HUES64 (cell line): ENCODE data around the gene WNT7B.

Source experiments
- H3K27ac ChIP-seq: 2 replicates; pipeline ENCODE4 v1.7.0; 2013; ENCODE audit warnings: low read depth, low read length, inconsistent platforms
- H3K27me3 ChIP-seq: 2 replicates; pipeline ENCODE4 v1.6.1; 2013; ENCODE audit warnings: mild to moderate bottlenecking, low read length; ENCODE audit not compliant: insufficient read depth
- H3K36me3 ChIP-seq: 2 replicates; pipeline ENCODE4 v1.6.1; 2013; ENCODE audit warnings: mild to moderate bottlenecking, low read length; ENCODE audit not compliant: insufficient read depth
- H3K4me1 ChIP-seq: 2 replicates; pipeline ENCODE4 v1.6.1; 2013; ENCODE audit warnings: mild to moderate bottlenecking, low read length, moderate library complexity; ENCODE audit not compliant: insufficient read depth
- H3K4me3 ChIP-seq: 2 replicates; pipeline ENCODE4 v1.5.1; 2013; ENCODE audit warnings: mild to moderate bottlenecking, low read length, moderate library complexity
- H3K9ac ChIP-seq: 2 replicates; pipeline ENCODE4 v1.6.1; 2013; ENCODE audit warnings: mild to moderate bottlenecking, low read depth, low read length
- H3K9me3 ChIP-seq: 2 replicates; pipeline ENCODE4 v1.6.1; 2013; ENCODE audit warnings: low read depth, low read length; ENCODE audit not compliant: insufficient read depth
- WGBS: fragments of 150-250, 120-280 bp; methylation state at CpG from one replicate; pipeline ENCODE4 v1.1.7; 2013; ENCODE audit warnings: missing lambda C conversion rate; 5-methylcytosine and 5-hydroxymethylcytosine counted together

Gene WNT7B

GRCh38 chr22:45919504-45920286 lies 57.3 kb downstream of the WNT7B start:
- no peak overlapping the region for H3K27ac ChIP-seq
- 93% methylated on average over 15 of the region's 15 CpGs for WGBS
- H3K4me3 ChIP-seq, result no peak overlapping the region
- H3K27me3 ChIP-seq, result no peaks in the 10 kb centered on the region
- no peak overlapping the region for H3K9ac ChIP-seq
- no peaks in the 10 kb centered on the region for H3K36me3 ChIP-seq
- H3K9me3 ChIP-seq, result no peaks in the 10 kb centered on the region
- no peaks in the 10 kb centered on the region for H3K4me1 ChIP-seq

DNA sequence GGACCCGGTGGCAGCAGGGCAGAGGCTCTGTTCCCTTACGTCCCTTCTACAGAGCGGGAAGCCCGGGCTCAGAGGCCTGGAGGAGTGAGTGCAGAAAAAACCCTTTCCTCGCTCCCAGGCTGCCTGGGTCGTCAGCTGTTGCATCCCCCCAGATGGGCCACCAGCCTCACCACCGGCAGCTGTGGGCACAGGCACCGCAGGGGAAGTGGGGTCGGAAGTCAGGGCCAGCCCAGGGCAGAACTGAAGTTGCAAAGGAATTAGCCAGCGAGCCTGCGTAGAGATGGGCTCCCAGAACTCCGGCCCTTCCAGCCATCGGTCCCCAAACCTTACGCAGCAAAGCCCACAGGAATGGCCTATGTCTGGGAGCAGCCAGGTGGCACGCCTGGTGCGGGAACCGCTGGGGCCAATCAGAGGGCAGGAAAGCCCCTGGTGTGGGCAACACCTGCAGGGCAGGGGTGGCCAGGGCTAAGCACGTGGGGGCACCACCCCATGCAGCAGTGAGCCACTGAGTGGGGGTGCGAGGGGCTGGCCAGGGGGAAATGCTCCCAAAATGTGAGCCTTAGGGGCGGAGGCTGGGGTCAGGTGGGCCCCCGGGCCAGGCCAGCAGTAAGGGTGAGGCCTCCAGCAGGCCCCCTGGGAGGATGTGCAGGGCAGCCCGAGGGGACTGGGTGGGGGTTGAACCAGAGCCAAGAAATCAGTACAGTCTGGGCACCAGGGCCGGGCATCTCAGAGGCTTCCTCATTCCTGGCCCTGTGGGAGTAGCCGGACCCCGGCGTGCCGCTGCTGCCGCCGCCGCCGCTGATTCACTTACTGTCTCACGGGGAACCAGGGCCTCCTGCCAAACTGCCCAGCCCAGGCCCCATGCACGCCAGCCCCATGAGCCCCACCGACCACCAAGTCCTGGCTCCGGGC lies 58.2 kb downstream of the WNT7B start:
- H3K27ac ChIP-seq, result no peak overlapping the region
- H3K27me3 ChIP-seq, result no peaks in the 10 kb centered on the region
- WGBS, result 92% methylated on average over 35 of the region's 35 CpGs
- no peaks in the 10 kb centered on the region for H3K4me1 ChIP-seq
- no peak overlapping the region for H3K4me3 ChIP-seq
- H3K9ac ChIP-seq, result no peak overlapping the region
- H3K36me3 ChIP-seq, result no peaks in the 10 kb centered on the region
- H3K9me3 ChIP-seq, result no peaks in the 10 kb centered on the region

DNA sequence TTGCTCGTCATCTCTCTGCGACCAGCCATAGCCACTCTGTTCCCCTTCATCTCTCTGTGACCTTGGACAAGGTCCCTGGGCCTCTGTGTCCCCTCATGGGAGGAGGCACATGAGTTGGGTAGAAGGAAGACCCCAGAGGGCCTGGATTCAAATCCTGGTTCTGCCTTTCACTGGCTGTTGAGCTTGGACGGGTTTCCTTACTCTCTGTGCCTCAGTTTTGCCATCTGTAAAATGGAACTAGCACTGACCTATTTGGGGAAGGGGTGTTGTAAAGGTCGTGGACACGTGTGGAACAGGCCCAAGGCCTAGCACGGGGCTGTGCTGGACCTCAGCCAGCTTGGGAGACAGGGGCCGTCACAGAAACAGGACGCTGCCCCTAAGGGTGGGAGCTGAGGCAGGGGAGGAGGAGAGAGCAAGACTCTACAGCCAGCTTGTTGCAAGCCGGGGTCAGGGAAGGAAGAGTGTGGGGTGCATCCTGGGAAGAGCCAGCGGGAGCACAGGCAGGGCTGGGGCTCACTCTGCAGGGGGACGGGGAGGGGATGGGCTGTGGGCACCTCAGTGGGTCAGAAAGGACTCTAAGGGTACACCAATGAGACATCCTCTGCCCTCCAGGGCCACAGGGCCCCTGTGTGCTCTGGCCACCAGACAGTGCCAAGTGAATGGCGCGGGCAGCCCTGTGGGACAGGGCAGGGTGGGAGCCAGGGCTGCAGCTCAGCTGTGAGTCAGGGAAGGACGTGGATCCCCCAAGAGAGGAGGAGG lies 59.1 kb downstream of the WNT7B start:
- Histone ChIP-seq H3K36me3 (no peaks in the 10 kb centered on the region), H3K4me1 (no peaks in the 10 kb centered on the region), H3K27ac (no peak overlapping the region), H3K27me3 (no peaks in the 10 kb centered on the region), H3K4me3 (no peak overlapping the region), H3K9me3 (no peaks in the 10 kb centered on the region), H3K9ac (no peak overlapping the region)
- 88% methylated on average over 14 of the region's 14 CpGs for WGBS

GRCh38 chr22:45917146-45917545 lies 59.8 kb downstream of the WNT7B start:
- WGBS, result 86% methylated on average over 12 of the region's 12 CpGs
- no peaks in the 10 kb centered on the region for H3K27me3 ChIP-seq
- no peak overlapping the region for H3K27ac ChIP-seq
- H3K9ac ChIP-seq, result no peak overlapping the region
- no peaks in the 10 kb centered on the region for H3K4me1 ChIP-seq
- H3K4me3 ChIP-seq, result no peak overlapping the region
- H3K36me3 ChIP-seq, result no peaks in the 10 kb centered on the region
- no peaks in the 10 kb centered on the region for H3K9me3 ChIP-seq

GRCh38 chr22:45916515-45916914 lies 60.4 kb downstream of the WNT7B start:
- no peaks in the 10 kb centered on the region for H3K27me3 ChIP-seq
- no peaks in the 10 kb centered on the region for H3K9me3 ChIP-seq
- H3K27ac ChIP-seq, result no peak overlapping the region
- no peaks in the 10 kb centered on the region for H3K4me1 ChIP-seq
- H3K36me3 ChIP-seq, result no peaks in the 10 kb centered on the region
- no peak overlapping the region for H3K4me3 ChIP-seq
- H3K9ac ChIP-seq, result no peak overlapping the region
- WGBS, result 82% methylated on average over 7 of the region's 7 CpGs

DNA sequence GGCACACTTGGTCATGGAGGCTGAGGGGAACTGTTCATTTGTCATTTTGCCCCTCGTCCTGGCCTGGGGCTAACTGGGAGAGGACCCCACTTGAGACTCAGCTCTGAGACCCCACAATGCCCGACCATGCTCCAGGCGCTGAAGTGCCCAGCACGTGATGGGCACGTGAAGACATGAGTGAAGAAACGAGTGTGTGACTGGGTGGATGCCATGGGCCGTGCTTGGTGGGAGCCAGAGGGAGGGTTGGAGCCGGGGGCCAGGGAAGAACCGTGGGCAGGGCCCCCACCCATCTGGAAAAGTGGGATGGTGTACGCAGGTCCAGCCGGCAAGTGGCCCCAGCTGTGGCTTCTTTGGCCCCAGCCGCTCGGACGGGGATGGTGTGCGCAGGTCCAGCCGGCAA lies 61.1 kb downstream of the WNT7B start:
- Histone ChIP-seq H3K4me3 (no peak overlapping the region), H3K4me1 (no peaks in the 10 kb centered on the region), H3K27me3 (no peaks in the 10 kb centered on the region), H3K9me3 (no peaks in the 10 kb centered on the region), H3K27ac (no peak overlapping the region), H3K9ac (no peak overlapping the region), H3K36me3 (no peaks in the 10 kb centered on the region)
- WGBS, result 91% methylated on average over 15 of the region's 16 CpGs

GRCh38 chr22:45915151-45915550 lies 61.8 kb downstream of the WNT7B start:
- no peaks in the 10 kb centered on the region for H3K4me1 ChIP-seq
- H3K27me3 ChIP-seq, result no peaks in the 10 kb centered on the region
- no peak overlapping the region for H3K4me3 ChIP-seq
- H3K9me3 ChIP-seq, result no peaks in the 10 kb centered on the region
- no peaks in the 10 kb centered on the region for H3K36me3 ChIP-seq
- no peak overlapping the region for H3K9ac ChIP-seq
- no peak overlapping the region for H3K27ac ChIP-seq
- 100% methylated on average over 2 of the region's 2 CpGs for WGBS

GRCh38 chr22:45914309-45914708 lies 62.7 kb downstream of the WNT7B start:
- Histone ChIP-seq H3K9ac (no peak overlapping the region), H3K27ac (no peak overlapping the region), H3K4me3 (no peak overlapping the region), H3K27me3 (no peaks in the 10 kb centered on the region), H3K4me1 (no peaks in the 10 kb centered on the region), H3K9me3 (no peaks in the 10 kb centered on the region), H3K36me3 (no peaks in the 10 kb centered on the region)
- WGBS, result 92% methylated on average over 2 of the region's 2 CpGs

DNA sequence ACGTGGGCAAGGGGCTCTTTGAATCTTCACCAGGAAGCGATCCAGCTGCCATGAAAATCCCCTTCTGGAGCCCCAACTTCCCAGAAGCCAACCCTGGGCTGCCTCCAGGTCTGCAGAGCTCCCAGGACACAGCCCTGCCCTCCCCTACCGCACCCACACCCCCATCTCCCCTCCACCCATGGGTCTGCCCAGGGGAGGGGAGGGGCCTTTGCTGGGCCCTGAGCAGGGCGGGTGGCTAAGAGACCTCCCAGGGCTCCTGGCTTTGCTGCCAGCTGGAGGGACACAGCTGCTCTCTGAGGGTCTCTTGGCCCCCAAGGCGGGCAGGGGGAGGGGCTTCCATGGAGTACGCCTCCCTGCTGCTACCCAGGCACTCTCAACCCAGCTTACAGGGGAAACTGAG lies 64.1 kb downstream of the WNT7B start:
- no peak overlapping the region for H3K27ac ChIP-seq
- H3K36me3 ChIP-seq, result no peaks in the 10 kb centered on the region
- no peak overlapping the region for H3K9ac ChIP-seq
- H3K27me3 ChIP-seq, result no peaks in the 10 kb centered on the region
- H3K4me3 ChIP-seq, result no peak overlapping the region
- no peaks in the 10 kb centered on the region for H3K4me1 ChIP-seq
- 89% methylated on average over 6 of the region's 6 CpGs for WGBS
- no peaks in the 10 kb centered on the region for H3K9me3 ChIP-seq

GRCh38 chr22:45911601-45912271 lies 65.2 kb downstream of the WNT7B start:
- H3K27ac ChIP-seq, result no peak overlapping the region
- H3K4me1 ChIP-seq, result no peaks in the 10 kb centered on the region
- no peak overlapping the region for H3K9ac ChIP-seq
- H3K9me3 ChIP-seq, result no peaks in the 10 kb centered on the region
- H3K4me3 ChIP-seq, result no peak overlapping the region
- WGBS, result 93% methylated on average over 27 of the region's 27 CpGs
- no peaks in the 10 kb centered on the region for H3K36me3 ChIP-seq
- no peaks in the 10 kb centered on the region for H3K27me3 ChIP-seq
